A673 (cell line): ENCODE results near the gene SPECC1L.
"Not testable (repeated sequence)": the region's sequence is repeated elsewhere in the genome, so short reads cannot be mapped to it uniquely, and the experiment has no call there.

Source experiments
- EZH2 ChIP-seq: fragments of 200-600 bp; sonication (generic); IDR thresholded peaks from 2 replicates; pipeline ENCODE4 v1.6.1; 2017; ENCODE audit warnings: borderline replicate concordance, low read depth, mild to moderate bottlenecking, mixed read lengths, antibody characterized with exemption, low read length; ENCODE audit not compliant: poor library complexity, severe bottlenecking
- TF ChIP-seq, protein P1 (sequence below): fragments of 300-800, 200-600 bp; sonication (generic); conservative IDR thresholded peaks from 2 replicates; pipeline ENCODE4 v1.5.1; 2017; ENCODE audit warnings: low read depth, mild to moderate bottlenecking, antibody characterized with exemption, low read length, moderate library complexity, mixed read lengths

- TF ChIP-seq, protein P1, sequence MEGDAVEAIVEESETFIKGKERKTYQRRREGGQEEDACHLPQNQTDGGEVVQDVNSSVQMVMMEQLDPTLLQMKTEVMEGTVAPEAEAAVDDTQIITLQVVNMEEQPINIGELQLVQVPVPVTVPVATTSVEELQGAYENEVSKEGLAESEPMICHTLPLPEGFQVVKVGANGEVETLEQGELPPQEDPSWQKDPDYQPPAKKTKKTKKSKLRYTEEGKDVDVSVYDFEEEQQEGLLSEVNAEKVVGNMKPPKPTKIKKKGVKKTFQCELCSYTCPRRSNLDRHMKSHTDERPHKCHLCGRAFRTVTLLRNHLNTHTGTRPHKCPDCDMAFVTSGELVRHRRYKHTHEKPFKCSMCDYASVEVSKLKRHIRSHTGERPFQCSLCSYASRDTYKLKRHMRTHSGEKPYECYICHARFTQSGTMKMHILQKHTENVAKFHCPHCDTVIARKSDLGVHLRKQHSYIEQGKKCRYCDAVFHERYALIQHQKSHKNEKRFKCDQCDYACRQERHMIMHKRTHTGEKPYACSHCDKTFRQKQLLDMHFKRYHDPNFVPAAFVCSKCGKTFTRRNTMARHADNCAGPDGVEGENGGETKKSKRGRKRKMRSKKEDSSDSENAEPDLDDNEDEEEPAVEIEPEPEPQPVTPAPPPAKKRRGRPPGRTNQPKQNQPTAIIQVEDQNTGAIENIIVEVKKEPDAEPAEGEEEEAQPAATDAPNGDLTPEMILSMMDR, result not testable (repeated sequence)
- TF ChIP-seq EZH2, result not testable (repeated sequence)
These were observed 9.7 kb downstream of the SPECC1L start for GRCh38 chr22:24280363-24280762.
